ENCODE measurements around the gene ZNF579.

ZNF579 gene

GRCh38 chr19:55615543-55616394 lies 35.1 kb upstream of the ZNF579 start:
- H3K27ac Mint-ChIP-seq = no peak overlapping the region
- H3K36me3 Mint-ChIP-seq = peaks cover 8% of the 10 kb centered on the region
- no peaks in the 10 kb centered on the region for H3K9me3 Mint-ChIP-seq
- no peak overlapping the region for H3K4me3 Mint-ChIP-seq
- H3K27me3 Mint-ChIP-seq = no peaks in the 10 kb centered on the region
- peaks cover 31% of the 10 kb centered on the region for H3K4me1 Mint-ChIP-seq

GRCh38 chr19:55614711-55615542 lies 34.3 kb upstream of the ZNF579 start:
- Mint-ChIP-seq H3K4me3 (no peak overlapping the region), H3K27me3 (no peaks in the 10 kb centered on the region), H3K36me3 (peaks cover 9% of the 10 kb centered on the region)

GRCh38 chr19:55613930-55614710 lies 33.5 kb upstream of the ZNF579 start:
- Mint-ChIP-seq H3K36me3 (peaks cover 10% of the 10 kb centered on the region), H3K4me3 (no peak overlapping the region), H3K4me1 (peaks cover 27% of the 10 kb centered on the region), H3K9me3 (no peaks in the 10 kb centered on the region), H3K27me3 (no peaks in the 10 kb centered on the region), H3K27ac (no peak overlapping the region)

More at GRCh38 chr19:55614711-55615542, 34.3 kb upstream of the ZNF579 start:
- Mint-ChIP-seq H3K27ac (no peak overlapping the region), H3K9me3 (no peaks in the 10 kb centered on the region), H3K4me1 (peaks cover 24% of the 10 kb centered on the region)

- Mint-ChIP-seq H3K9me3 (no peaks in the 10 kb centered on the region), H3K27me3 (no peaks in the 10 kb centered on the region), H3K36me3 (peaks cover 12% of the 10 kb centered on the region), H3K4me1 (peaks cover 32% of the 10 kb centered on the region), H3K27ac (no peak overlapping the region), H3K4me3 (no peak overlapping the region)
Measured at GRCh38 chr19:55613396-55613795, 32.7 kb upstream of the ZNF579 start.

- peaks cover 9% of the 10 kb centered on the region for H3K36me3 Mint-ChIP-seq
- H3K9me3 Mint-ChIP-seq = no peaks in the 10 kb centered on the region
- H3K27ac Mint-ChIP-seq = peak overlapping the region; percentile 55
- H3K4me1 Mint-ChIP-seq = peaks cover 42% of the 10 kb centered on the region
- no peaks in the 10 kb centered on the region for H3K27me3 Mint-ChIP-seq
- no peak overlapping the region for H3K4me3 Mint-ChIP-seq
Measured at GRCh38 chr19:55611983-55612645, 31.5 kb upstream of the ZNF579 start.

- no peak overlapping the region for H3K4me3 Mint-ChIP-seq
- H3K9me3 Mint-ChIP-seq = no peaks in the 10 kb centered on the region
- H3K27me3 Mint-ChIP-seq = no peaks in the 10 kb centered on the region
- H3K27ac Mint-ChIP-seq = peak overlapping the region; percentile 62
- peaks cover 9% of the 10 kb centered on the region for H3K36me3 Mint-ChIP-seq
- peaks cover 48% of the 10 kb centered on the region for H3K4me1 Mint-ChIP-seq
Measured at GRCh38 chr19:55611300-55611982, 30.8 kb upstream of the ZNF579 start.

- peaks cover 8% of the 10 kb centered on the region for H3K36me3 Mint-ChIP-seq
- H3K4me3 Mint-ChIP-seq = no peak overlapping the region
- no peaks in the 10 kb centered on the region for H3K9me3 Mint-ChIP-seq
- peaks cover 60% of the 10 kb centered on the region for H3K4me1 Mint-ChIP-seq
- H3K27me3 Mint-ChIP-seq = no peaks in the 10 kb centered on the region
- H3K27ac Mint-ChIP-seq = no peak overlapping the region
Measured at GRCh38 chr19:55609326-55609725, 28.7 kb upstream of the ZNF579 start.

- H3K4me1 Mint-ChIP-seq = peaks cover 58% of the 10 kb centered on the region
- no peaks in the 10 kb centered on the region for H3K27me3 Mint-ChIP-seq
- peaks cover 4% of the 10 kb centered on the region for H3K36me3 Mint-ChIP-seq
- peak overlapping the region; percentile 93 for H3K27ac Mint-ChIP-seq
- H3K4me3 Mint-ChIP-seq = peak overlapping the region; percentile 97
- no peaks in the 10 kb centered on the region for H3K9me3 Mint-ChIP-seq
Measured at GRCh38 chr19:55606817-55607216, 26.2 kb upstream of the ZNF579 start.

- H3K27me3 Mint-ChIP-seq = no peaks in the 10 kb centered on the region
- H3K9me3 Mint-ChIP-seq = no peaks in the 10 kb centered on the region
- peak overlapping the region; percentile 93 for H3K27ac Mint-ChIP-seq
- peaks cover 58% of the 10 kb centered on the region for H3K4me1 Mint-ChIP-seq
- H3K4me3 Mint-ChIP-seq = peak overlapping the region; percentile 97
- H3K36me3 Mint-ChIP-seq = peaks cover 4% of the 10 kb centered on the region
Measured at GRCh38 chr19:55606471-55606787, 25.8 kb upstream of the ZNF579 start.

- H3K36me3 Mint-ChIP-seq = peaks cover 4% of the 10 kb centered on the region
Measured at GRCh38 chr19:55605637-55606470, 25.2 kb upstream of the ZNF579 start, which contains the start of gene ZNF865. Gene ZNF865 (plus strand): TSS chr19:55605647. CDS start chr19:55613619, 7,972 bp downstream.

GRCh38 chr19:55605207-55605636 lies 24.6 kb upstream of the ZNF579 start:
- H3K27ac Mint-ChIP-seq = peak overlapping the region; percentile 92
- H3K27me3 Mint-ChIP-seq = no peaks in the 10 kb centered on the region
- H3K4me1 Mint-ChIP-seq = peaks cover 61% of the 10 kb centered on the region
- H3K4me3 Mint-ChIP-seq = peak overlapping the region; percentile 96
- peaks cover 4% of the 10 kb centered on the region for H3K36me3 Mint-ChIP-seq
- H3K9me3 Mint-ChIP-seq = no peaks in the 10 kb centered on the region

More at GRCh38 chr19:55605637-55606470, 25.2 kb upstream of the ZNF579 start, which contains the start of gene ZNF865:
- Mint-ChIP-seq H3K4me1 (peaks cover 61% of the 10 kb centered on the region), H3K4me3 (peak within 1 kb of the TSS; percentile 97), H3K27ac (peak within 1 kb of the TSS; percentile 93), H3K27me3 (no peaks in the 10 kb centered on the region), H3K9me3 (no peaks in the 10 kb centered on the region)

- Mint-ChIP-seq H3K27me3 (no peaks in the 10 kb centered on the region), H3K27ac (no peak overlapping the region), H3K36me3 (peaks cover 3% of the 10 kb centered on the region), H3K9me3 (no peaks in the 10 kb centered on the region), H3K4me1 (peaks cover 53% of the 10 kb centered on the region), H3K4me3 (peak overlapping the region; percentile 73)
Measured at GRCh38 chr19:55603581-55604292, 23.1 kb upstream of the ZNF579 start.

GRCh38 chr19:55603115-55603514 lies 22.5 kb upstream of the ZNF579 start:
- Mint-ChIP-seq H3K4me3 (peak overlapping the region; percentile 20), H3K9me3 (no peaks in the 10 kb centered on the region), H3K4me1 (peaks cover 52% of the 10 kb centered on the region), H3K27ac (no peak overlapping the region), H3K27me3 (no peaks in the 10 kb centered on the region), H3K36me3 (peaks cover 4% of the 10 kb centered on the region)
